H54 (cell line): Measurements from ENCODE around the gene HABP4.

Source experiments
- DNase-seq: peaks from one replicate; pipeline ENCODE4 v3.0.0; 2011; ENCODE audit warnings: low spot score, mixed read lengths; ENCODE audit not compliant: insufficient read length
- FAIRE-seq: peaks from 3 replicates; lab custom pipeline; 2011; peaks lifted over from hg19 to GRCh38; lab: Jason Lieb, UNC
- POLR2A ChIP-seq: IDR thresholded peaks from 2 replicates; pipeline ENCODE4 v1.6.1; 2011; ENCODE audit warnings: low read depth, mild to moderate bottlenecking, low read length

Gene HABP4

DNA sequence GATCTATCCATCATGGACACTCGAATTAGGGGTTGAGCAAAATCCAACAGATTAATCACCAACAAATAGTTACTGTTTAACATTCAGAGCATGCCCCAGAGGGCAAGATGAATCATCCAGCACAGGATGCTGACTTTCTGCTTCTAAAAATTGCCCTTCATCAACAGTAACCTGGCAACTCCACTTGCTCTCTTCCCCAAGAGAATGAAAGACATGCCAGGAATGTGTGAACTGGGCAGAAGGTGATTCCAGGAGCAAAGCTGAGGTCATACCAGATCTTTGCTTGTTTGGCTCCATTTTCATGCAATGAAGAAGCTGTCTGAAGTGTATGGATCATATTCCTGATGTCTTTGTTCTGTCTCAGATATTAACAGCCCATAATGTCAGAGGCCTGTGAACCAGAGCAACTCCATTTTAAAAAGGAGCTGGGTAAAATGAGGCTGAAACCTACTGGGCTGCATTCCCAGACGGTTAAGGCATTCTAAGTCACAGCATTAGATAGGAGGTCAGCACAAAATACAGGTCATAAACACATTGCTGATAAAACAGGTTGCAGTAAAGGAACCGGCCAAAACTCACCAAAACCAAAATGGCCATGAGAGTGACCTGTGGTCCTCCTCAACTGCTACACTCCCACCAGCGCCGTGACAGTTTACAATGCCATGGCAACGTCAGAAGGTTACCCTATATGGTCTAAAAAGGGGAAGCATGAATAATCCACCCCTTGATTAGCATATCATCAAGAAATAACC is 29.3 kb upstream of the HABP4 start:
- peak; percentile 88 for DNase-seq
- peak; percentile 100 for FAIRE-seq
- no peak for TF ChIP-seq POLR2A

DNA sequence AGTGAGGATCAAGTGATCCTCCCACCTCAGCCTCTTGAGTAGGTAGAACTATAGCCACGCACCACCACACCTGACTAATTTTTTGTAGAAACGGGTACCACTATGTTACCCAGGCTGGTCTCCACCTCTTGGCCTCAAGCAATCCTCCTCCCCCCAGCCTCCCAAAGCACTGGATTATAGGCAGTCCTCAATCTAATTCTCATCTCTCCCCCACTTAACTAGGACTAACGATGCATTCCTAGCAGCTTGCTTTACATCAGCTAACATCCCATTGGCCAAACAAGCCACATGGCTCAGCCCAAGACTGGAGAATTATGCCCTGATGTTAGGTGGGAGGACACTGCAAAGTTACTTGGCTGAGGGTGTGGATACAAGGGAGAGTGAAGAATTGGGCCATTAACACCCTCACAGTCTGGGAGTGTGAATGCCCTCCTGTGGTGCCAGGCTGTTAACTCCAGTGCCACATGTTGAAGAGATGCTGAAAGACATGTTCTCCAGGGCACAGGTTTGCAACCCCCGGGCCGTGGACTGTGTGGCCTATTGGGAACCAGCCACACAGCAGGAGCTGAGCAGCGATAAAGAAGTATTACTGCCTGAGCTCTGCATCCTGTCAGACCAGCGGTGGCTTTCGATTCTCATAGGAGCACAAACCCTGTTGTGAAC is 26.5 kb upstream of the HABP4 start:
- FAIRE-seq (no peak), DNase-seq (no peak)
- no peak for TF ChIP-seq POLR2A

DNA sequence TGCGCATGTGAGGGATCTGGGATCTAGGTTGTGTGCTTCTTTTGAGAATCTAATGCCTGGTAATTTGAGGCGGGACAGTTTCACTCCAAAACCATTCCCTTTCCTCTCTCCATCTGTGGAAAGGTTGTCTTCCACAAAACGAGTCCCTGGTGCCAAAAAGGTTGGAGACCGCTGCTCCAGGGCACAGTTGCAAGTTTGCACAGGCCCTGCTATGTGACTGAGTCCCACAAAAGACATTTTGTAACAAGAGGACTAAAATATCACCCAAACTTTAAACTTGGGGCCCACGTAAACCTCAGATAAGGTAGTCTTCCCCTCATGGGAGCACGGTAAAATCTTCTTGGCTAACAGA is 26.0 kb upstream of the HABP4 start:
- FAIRE-seq = no peak
- no peak for TF ChIP-seq POLR2A
- DNase-seq = no peak

DNA sequence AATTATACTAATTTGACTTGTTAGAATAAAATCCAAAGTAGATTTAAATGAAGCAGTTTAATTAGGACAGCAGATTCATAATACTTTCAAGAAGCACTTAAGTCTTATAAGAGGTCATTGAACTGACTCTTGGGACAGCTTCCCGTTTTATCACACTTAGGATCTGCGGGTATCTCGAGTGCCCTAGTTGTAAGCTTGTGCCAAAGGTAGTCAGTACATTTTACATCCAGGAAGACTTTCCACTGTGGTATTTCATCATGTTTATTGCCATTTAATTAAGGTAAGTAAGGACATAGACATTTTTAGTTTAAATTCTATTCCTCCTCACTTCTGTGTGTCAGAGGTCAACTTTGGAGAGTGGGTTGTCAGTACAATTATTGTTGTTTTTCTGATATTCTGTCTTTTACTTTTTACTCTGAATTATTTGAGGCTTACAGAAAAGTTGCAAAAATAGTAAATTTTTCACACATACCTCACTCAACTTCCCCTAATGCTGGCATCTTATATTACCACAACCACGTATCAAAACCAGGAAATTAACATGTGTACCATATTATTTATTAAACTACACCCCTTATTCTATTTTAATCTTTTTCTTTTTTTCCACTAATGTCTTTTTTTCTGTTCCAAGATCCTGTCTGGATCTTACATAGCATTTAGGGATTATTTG is 24.3 kb upstream of the HABP4 start:
- no peak for TF ChIP-seq POLR2A
- DNase-seq (no peak), FAIRE-seq (peak; percentile 23)

DNA sequence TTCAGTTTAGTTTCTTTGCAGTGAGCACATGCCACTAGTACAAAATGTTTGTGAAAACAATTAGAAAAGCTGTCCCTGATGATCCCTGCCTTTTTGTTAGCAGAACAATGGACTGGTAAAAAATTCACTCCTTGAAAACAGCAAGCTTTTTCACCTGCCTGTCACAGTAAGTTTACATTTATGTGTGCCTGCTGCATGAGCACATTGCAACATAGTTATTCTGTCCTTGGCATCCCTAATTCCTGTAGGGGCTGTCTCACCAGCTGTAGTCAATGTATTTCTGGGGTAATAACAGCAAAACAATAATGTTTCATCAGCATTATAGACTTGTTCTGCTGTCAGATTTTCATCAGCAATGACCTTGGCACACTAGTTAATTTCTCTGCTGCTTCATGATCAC is 20.2 kb upstream of the HABP4 start:
- DNase-seq (no peak), FAIRE-seq (no peak)
- no peak for TF ChIP-seq POLR2A

DNA sequence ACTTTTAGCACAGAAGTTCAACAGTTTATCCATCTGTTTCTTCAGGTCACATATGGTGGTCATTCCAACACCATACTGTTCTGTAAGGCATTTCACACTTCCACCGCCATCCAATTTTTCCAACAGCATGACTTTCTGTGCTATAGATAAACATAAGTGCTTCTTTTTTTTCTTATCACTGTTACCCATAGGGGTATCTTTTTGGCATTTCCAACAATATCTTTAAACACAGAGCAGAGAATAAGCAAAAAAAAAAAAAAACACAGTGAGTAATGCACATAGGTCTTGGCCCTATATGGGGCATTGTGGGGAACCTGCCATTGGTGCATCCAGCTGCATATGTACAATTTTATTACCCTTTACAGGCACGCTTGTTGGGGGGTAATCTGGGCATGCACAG is 19.6 kb upstream of the HABP4 start:
- no peak for FAIRE-seq
- no peak for TF ChIP-seq POLR2A
- DNase-seq = no peak

DNA sequence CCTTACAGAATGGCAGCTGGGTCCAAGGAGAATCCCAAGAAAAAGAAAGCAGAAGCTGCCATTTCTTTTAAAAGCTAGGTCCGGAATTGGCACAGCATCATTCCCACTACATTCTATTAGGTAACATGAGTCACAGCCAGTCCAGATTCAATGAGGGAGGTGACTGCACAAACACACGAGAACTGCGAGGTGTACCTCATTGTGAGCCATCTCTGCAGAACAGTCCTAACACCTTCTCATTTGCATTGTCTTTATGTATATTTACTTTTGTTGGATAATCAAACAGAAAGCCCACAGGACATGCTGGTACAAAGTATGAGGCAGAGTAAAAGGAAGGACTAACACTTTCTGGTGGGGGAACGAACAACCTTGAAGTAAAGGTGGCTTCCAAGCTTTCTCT is 14.6 kb upstream of the HABP4 start:
- no peak for TF ChIP-seq POLR2A
- no peak for DNase-seq
- no peak for FAIRE-seq

DNA sequence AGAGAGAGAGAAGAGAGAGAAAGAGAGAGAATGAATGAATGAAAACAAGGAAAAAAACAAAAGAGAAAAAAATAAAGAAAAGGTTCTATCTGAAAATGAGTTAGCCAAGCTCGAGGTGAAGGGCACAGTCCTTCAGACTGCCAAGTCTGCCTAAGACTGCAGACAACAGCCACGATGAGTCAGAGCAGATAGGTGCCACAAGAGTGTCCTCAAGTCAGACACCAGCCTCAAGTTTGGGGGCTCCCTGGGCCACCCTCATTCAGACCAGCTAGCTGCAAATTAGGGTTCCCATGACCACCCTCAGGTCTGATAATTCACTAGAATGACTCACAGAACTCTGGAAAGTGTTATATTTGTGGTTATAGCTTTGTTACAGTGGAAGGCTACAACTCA is 13.9 kb upstream of the HABP4 start:
- no peak for DNase-seq
- FAIRE-seq = no peak
- TF ChIP-seq POLR2A = no peak

DNA sequence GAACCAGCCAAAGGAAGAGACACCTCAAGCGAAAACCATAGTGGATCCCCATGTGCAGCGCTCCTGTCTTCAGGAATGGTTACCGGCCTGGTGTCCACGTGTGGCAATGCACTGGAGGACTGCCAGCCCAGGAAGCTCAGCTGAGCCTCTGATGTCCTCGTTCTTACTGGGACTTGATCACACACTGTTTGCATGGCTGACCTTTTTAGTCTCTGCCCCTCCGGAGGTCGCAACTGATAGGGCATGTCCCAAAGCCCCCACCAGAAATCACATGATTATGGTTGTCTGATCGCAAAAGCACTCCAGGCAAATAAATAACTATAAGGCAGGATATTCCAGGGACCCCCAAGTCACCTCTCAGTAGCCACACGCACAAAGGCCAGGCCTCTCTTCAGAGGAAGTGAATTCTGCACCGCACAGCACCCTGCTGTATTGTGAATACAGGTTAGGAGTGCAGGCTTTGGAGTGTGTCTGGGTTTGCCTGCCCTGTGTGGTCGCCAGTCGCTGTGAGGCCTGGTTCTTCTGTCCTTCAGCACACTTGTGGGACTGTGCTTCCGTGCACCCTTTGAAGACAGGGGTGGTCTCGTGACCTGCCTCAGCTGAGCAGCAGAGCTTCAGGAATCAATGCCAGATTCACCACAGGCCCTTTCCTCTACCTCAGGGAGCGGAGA is 13.4 kb upstream of the HABP4 start:
- no peak for TF ChIP-seq POLR2A
- FAIRE-seq (no peak), DNase-seq (no peak)

DNA sequence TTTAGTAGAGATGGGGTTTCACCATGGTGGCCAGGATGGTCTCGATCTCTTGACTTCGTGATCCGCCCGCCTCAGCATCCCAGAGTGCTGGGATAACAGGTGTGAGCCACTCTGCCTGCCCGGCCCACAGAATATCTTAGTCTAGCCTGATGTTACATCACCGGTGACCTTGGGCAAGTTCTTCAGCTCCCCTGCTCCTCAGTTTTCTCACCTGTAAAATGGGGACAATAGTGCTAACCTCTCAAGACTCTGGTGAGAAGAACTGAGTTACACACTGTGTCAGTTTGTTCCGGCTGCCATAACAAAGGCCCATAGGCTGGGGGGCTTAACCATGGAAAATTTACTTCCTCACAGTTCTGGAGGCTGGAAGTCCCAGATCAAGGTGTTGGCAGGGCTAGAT is 12.5 kb upstream of the HABP4 start:
- TF ChIP-seq POLR2A = no peak
- FAIRE-seq (no peak), DNase-seq (no peak)

DNA sequence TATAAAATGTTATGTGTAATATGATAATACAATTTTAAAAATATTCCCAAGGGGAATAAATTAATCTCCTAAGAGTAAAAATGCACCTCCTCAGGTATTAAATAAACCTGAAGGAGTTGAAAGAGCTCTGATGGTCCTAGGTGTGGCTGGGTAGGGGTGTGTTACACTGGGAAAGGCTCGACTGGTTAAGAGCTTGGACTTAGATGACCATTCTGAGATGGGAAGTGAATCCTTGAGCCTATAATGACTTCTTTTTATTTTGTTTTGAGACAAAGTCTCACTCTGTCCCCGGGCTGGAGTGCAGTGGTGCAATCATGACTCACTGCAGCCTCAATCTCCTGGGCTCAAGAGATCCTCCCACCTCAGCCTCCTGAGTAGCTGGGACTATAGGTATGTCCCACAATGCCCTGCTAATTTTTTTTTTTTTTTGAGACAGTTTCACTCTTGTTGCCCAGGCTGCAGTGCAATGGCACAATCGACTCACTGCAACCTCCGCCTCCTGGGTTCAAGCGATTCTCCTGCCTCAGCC is 9.2 kb upstream of the HABP4 start:
- DNase-seq (no peak), FAIRE-seq (no peak)
- TF ChIP-seq POLR2A = no peak

DNA sequence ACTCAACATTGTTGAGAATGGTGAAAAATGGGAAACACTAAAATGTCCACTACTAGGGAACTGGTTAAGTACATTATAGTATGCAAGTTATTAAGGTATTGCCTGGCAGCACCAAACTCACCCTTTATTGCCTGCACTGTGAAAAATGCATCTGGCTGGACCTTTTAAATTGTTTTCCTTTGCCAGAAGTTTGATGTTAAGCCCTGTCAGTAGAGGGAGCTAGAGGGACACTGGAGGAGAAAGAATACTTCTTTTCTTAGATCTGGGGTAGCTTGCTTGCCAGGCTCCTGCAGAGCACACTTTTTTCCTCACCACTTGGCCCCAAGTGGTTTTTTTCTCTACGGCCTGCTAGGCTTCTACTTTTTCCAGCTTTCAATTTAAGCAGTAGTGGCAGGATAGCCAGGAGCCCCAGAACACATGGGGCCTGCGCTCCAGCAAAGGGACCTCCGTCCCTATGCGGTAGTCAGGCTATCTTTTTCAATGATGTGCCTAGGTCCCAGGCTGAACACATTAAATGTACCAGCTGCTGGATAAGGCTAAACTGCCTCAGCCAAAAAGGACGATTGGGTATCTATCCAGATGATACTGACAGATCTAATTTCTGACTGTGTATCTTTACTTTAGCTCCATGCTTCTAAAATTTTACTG is 8.0 kb upstream of the HABP4 start:
- DNase-seq (no peak), FAIRE-seq (no peak)
- TF ChIP-seq POLR2A = no peak

DNA sequence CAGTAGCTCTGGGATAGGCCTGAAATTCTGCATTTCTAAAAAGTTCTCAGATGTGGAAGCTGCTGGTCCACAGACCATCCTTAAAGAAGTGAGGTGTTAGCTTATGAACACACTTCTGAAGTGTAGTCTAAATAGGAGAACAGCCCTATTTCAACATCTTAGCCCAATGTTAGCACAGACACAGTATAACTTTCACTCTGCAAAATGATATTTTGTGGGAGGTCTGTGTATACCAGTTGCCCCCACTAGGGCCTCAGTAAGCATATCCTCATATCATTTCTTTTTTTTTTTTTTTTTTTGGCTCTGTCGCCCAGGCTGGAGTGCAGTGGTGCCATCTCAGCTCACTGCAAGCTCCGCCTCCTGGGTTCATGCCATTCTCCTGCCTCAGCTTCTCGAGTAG is 7.5 kb upstream of the HABP4 start:
- DNase-seq (no peak), FAIRE-seq (no peak)
- TF ChIP-seq POLR2A = no peak

DNA sequence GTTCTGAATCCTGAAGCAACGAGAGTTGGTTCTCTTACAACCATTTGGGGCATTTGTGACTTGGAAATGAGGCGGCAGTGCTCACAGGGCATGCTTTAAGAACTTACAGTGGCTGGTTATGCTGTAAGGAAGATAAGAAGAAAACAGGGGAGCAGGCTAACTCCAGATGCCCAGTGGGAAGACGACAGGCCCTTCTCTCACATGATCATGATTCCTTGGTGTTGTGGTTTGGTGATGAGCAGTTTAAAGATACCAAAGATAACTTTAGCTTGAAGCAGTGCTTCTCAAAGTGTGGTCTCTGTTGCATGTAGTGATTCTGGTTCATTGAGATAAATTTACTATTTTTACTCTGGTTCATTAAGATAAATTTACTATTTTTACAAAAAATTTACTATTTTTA is 2.6 kb upstream of the HABP4 start:
- no peak for DNase-seq
- peak; percentile 57 for FAIRE-seq
- no peak for TF ChIP-seq POLR2A
